ENCODE data around the gene EXOSC6. TPM values are rescaled to one million over a fixed set of nuclear protein-coding genes. Genes with fewer than 3 reads are reported as not detected.
"Not testable (repeated sequence)": the region's sequence is repeated elsewhere in the genome, so short reads cannot be mapped to it uniquely, and the experiment has no call there.

Gene EXOSC6
- total RNA-seq, 2 donors from 2014 or later: 19.2 to 21.8 TPM

DNA sequence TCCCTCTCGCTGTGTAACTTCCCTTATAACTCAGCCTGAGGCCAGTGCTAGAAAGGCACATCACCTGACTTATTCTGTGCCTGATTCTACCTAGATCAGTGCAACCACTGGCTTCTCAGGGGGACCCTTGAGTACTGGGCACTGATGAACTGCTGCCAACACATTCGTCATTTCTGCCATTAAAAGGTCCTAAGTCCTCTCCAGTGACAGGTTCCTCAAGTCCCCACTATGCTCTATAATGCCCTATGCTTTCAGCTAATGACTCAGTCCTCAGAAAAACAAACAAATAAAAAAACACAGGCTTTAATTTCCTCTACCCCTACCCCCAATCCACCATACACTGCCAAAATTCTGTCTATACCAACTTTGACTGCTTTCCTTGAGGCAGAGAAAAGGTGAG, 28.5 kb downstream of the EXOSC6 start:
- H3K27ac ChIP-seq; H3K4me1 ChIP-seq; H3K4me3 ChIP-seq; H3K36me3 ChIP-seq (replicated peaks in 1 of 2; ENCODE audit: insufficient read depth in 1 of 2, low read depth in 2 of 2); ATAC-seq; H3K9me3 ChIP-seq; intact Hi-C loops (cut with DNase I); DNase-seq; H3K27me3 ChIP-seq: not testable (repeated sequence)
- WGBS, 2 donors: 14% methylated on average over 1 of the region's 2 CpGs; no CpG with 5 or more reads in 1 of the 2 donors

DNA sequence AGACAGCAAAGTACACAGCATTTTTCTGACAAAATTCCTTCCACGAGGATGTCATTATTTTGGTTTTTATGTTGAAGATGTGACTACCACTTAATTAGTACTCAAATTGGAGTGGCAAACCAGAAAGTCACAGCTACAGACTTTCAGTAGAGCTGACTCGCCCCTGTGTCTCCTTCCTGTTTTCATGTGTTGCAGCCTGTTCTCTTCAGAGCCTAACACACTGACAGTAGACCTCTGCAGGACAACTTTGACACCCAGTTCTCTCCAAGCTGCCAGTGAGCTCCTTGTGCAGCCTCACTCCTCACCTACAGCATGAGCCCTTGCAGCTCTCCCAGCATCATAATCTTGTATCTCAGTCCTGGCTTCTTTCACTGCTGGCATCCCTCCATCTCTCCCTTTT, 29.2 kb downstream of the EXOSC6 start:
- H3K27ac ChIP-seq; H3K9me3 ChIP-seq; intact Hi-C loops (cut with DNase I); H3K4me3 ChIP-seq; H3K4me1 ChIP-seq; H3K27me3 ChIP-seq; ATAC-seq; DNase-seq; H3K36me3 ChIP-seq (replicated peaks in 1 of 2; ENCODE audit: insufficient read depth in 1 of 2, low read depth in 2 of 2): not testable (repeated sequence)
- 83% methylated on average over 1 of the region's 2 CpGs; no CpG with 5 or more reads in 1 of the 2 donors for WGBS, 2 donors

DNA sequence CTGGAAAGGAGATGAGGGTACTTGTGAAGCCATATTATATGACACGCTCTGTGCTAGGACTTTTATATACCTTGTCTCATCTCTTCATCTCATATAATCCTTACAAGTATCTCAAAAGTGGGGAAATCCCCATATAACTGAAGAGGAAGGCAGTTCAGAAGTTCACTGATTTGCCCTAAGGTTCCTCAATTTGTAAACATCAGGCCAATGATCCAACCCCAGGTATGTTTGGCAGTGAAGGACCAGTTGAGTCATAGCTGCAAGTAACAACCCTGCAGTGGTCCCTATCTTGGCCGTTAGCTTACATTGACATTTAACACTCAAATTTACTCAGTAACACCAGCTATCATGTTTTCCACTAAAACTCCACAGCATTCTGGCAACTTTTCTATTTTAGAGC, 33.2 kb downstream of the EXOSC6 start:
- H3K27me3 ChIP-seq; H3K4me1 ChIP-seq; H3K9me3 ChIP-seq; H3K36me3 ChIP-seq (replicated peaks in 1 of 2; ENCODE audit: insufficient read depth in 1 of 2, low read depth in 2 of 2); DNase-seq; H3K4me3 ChIP-seq; intact Hi-C loops (cut with DNase I); H3K27ac ChIP-seq; ATAC-seq: not testable (repeated sequence)
- WGBS, 2 donors: 83 to 88% methylated on average over 2 of the region's 2 CpGs

DNA sequence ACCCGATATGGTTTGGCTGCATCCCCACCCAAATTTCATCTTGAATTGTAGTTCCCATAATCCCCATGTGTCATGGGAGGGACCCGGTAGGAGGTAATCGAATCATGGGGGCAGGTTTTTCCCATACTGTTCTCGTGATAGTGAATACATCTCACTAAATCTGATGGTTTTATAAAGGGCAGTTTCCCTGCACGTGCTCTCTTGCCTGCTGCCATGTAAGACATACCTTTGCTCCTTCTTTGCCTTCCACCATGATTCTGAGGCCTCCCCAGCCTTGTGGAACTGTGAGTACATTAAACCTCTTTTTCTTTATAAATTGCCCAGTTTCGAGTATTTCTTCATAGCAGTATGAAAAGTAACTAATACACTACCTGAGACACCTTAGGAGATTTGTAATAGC, 45.4 kb downstream of the EXOSC6 start:
- H3K9me3 ChIP-seq; DNase-seq; H3K4me3 ChIP-seq; H3K36me3 ChIP-seq (replicated peaks in 1 of 2; ENCODE audit: insufficient read depth in 1 of 2, low read depth in 2 of 2); intact Hi-C loops (cut with DNase I); ATAC-seq; H3K27ac ChIP-seq; H3K4me1 ChIP-seq; H3K27me3 ChIP-seq: not testable (repeated sequence)
- 43 to 53% methylated on average over 4 to 6 of the region's 6 CpGs for WGBS, 2 donors

DNA sequence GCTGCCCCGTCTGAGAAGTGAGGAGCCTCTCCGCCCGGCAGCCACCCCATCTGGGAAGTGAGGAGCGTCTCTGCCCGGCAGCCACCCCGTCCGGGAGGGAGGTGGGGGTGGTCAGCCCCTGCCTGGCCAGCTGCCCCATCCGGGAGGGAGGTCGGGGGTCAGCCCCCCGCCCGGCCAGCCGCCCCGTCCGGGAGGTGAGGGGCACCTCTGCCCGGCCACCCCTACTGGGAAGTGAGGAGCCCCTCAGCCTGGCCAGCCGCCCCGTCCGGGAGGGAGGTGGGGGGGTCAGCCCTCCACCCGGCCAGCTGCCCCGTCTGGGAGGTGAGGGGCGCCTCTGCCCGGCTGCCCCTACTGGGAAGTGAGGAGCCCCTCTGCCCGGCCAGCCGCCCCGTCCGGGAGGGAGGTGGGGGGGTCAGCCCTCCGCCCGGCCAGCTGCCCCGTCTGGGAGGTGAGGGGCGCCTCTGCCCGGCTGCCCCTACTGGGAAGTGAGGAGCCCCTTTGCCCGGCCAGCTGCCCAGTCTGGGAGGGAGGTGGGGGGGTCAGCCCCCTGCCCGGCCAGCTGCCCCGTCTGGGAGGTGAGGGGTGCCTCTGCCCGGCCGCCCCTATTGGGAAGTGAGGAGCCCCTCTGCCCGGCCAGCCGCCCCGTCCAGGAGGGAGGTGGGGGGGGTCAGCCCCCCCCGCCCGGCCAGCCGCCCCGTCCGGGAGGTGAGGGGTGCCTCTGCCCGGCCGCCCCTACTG, 46.9 kb downstream of the EXOSC6 start:
- WGBS, 2 donors: 93% methylated on average over 6 of the region's 46 CpGs; no CpG with 5 or more reads in 1 of the 2 donors
- H3K27ac ChIP-seq; DNase-seq; H3K4me3 ChIP-seq; H3K9me3 ChIP-seq; H3K27me3 ChIP-seq; intact Hi-C loops (cut with DNase I); ATAC-seq; H3K36me3 ChIP-seq (replicated peaks in 1 of 2; ENCODE audit: insufficient read depth in 1 of 2, low read depth in 2 of 2); H3K4me1 ChIP-seq: not testable (repeated sequence)

DNA sequence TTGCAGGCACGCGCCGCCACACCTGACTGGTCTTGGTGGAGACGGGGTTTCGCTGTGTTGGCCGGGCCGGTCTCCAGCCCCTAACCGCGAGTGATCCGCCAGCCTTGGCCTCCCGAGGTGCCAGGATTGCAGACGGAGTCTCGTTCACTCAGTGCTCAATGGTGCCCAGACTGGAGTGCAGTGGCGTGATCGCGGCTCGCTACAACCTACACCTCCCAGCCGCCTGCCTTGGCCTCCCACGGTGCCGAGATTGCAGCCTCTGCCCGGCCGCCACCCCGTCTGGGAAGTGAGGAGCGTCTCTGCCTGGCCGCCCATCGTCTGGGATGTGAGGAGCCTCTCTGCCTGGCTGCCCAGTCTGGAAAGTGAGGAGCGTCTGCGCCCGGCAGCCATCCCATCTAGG, 47.7 kb downstream of the EXOSC6 start:
- 100% methylated on average over 2 to 8 of the region's 29 CpGs for WGBS, 2 donors

DNA sequence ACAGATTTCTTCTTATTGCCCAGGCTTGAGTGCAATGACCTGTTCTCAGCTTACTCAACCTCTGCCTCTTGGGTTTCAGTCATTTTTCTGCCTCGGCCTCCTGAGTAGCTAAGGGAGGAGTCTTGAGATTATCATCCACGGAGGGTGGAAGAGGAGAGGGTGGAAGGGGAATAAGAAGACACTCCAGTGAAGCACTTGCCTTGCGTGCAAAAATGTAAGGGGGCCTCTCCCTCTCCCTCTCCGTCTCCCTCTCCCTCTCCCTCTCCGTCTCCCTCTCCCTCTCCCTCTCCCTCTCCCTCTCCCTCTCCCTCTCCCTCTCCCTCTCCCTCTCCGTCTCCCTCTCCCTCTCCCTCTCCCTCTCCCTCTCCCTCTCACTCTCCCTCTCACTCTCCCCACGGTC, 48.2 kb downstream of the EXOSC6 start:
- WGBS, 2 donors: 81 to 92% methylated on average over 3 to 6 of the region's 7 CpGs
- intact Hi-C loops (cut with DNase I); H3K4me1 ChIP-seq; H3K27me3 ChIP-seq; H3K9me3 ChIP-seq; ATAC-seq; DNase-seq; H3K27ac ChIP-seq; H3K4me3 ChIP-seq; H3K36me3 ChIP-seq (replicated peaks in 1 of 2; ENCODE audit: insufficient read depth in 1 of 2, low read depth in 2 of 2): not testable (repeated sequence)

More for the DNA sequence above, 47.7 kb downstream of the EXOSC6 start:
- H3K4me3 ChIP-seq; H3K27me3 ChIP-seq; ATAC-seq; intact Hi-C loops (cut with DNase I); H3K4me1 ChIP-seq; DNase-seq; H3K9me3 ChIP-seq; H3K36me3 ChIP-seq (replicated peaks in 1 of 2; ENCODE audit: insufficient read depth in 1 of 2, low read depth in 2 of 2); H3K27ac ChIP-seq: not testable (repeated sequence)

DNA sequence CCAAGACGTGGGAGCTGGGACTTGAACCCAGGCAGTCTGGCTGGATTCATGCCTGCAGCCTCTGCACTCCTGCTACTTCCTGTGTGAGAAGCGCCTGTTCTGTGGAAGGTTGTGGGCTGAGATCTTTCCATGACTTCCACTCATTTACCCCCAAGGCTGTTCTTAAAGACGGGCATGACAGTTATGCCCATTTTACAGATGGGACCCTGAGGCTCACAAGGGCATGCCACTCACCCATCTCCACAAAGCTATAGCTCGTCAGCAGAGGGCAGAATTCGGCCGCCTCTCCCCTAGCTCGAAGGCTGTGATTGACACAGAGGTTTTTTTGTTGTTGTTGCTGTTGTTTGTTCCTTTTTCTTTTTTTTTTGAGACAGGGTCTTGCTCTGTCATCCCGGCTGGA, 51.7 kb downstream of the EXOSC6 start:
- DNase-seq; intact Hi-C loops (cut with DNase I); H3K9me3 ChIP-seq; H3K27me3 ChIP-seq; H3K36me3 ChIP-seq (replicated peaks in 1 of 2; ENCODE audit: insufficient read depth in 1 of 2, low read depth in 2 of 2); H3K4me1 ChIP-seq; ATAC-seq; H3K27ac ChIP-seq; H3K4me3 ChIP-seq: not testable (repeated sequence)
- WGBS, 2 donors: 81 to 89% methylated on average over 6 to 7 of the region's 8 CpGs

DNA sequence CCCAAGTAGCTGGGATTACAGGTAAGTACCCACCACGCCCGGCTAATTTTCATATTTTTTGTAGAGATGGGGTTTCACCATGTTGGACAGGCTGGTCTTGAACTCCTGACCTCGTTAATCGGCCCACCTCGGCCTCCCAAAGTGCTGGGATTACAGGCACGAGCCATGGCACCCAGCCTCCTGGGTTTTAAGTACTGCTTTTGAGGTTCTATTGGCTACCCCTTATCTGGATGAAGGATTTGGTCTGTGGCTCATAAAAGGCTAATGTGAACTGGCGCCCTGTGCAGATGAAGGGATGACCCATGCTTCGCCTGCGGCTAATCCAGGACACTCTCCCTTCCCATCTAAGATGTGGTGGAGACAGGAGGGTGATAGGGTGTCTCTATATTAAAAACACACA, 52.6 kb downstream of the EXOSC6 start:
- H3K27me3 ChIP-seq; H3K9me3 ChIP-seq; H3K27ac ChIP-seq; DNase-seq; H3K4me1 ChIP-seq; ATAC-seq; H3K36me3 ChIP-seq (replicated peaks in 1 of 2; ENCODE audit: insufficient read depth in 1 of 2, low read depth in 2 of 2); H3K4me3 ChIP-seq; intact Hi-C loops (cut with DNase I): not testable (repeated sequence)
- 86 to 88% methylated on average over 9 of the region's 9 CpGs for WGBS, 2 donors

DNA sequence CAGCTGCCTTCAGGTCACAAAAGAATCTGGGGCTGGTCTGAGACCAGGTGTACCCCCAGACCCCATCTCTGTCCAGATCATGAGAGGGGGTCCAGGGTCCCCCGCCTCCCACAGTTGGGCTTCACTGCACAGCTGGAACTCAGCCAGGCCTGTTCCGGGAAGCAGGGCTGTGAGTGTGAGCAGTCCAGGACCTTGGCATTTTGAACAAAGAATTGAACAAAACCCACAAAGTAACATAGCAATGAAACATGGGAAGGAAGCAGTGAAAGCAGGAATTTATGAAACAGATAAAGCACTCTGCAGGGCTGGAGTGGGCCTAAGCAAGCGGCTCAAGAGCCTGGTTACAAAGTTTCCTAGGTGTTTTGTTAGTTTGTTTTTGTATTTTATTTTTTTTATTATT, 53.1 kb downstream of the EXOSC6 start:
- H3K36me3 ChIP-seq (replicated peaks in 1 of 2; ENCODE audit: insufficient read depth in 1 of 2, low read depth in 2 of 2); ATAC-seq; H3K27me3 ChIP-seq; H3K4me1 ChIP-seq; H3K27ac ChIP-seq; H3K4me3 ChIP-seq; H3K9me3 ChIP-seq; intact Hi-C loops (cut with DNase I); DNase-seq: not testable (repeated sequence)
- 50 to 54% methylated on average over 2 to 3 of the region's 3 CpGs for WGBS, 2 donors

DNA sequence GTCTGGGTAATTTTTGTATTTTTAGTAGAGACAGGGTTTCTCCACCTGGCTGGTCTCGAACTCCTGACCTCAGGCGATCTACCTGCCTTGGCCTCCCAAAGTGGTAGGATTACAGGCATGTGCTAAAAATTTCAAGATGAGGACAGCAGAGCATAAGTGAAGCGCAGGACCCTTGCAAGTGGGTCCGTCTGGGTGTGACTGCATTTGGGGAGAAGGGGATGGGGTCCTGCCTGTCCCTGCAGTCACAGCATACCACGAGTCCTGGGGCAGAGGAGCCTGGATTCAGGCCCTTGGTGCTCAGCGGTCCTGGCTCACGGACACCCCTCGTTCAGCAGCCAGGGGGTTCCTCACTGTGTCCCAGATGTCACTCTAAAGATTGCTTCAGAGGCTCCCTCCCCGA, 53.5 kb downstream of the EXOSC6 start:
- DNase-seq; H3K4me3 ChIP-seq; H3K27me3 ChIP-seq; H3K9me3 ChIP-seq; intact Hi-C loops (cut with DNase I); H3K36me3 ChIP-seq (replicated peaks in 1 of 2; ENCODE audit: insufficient read depth in 1 of 2, low read depth in 2 of 2); ATAC-seq; H3K27ac ChIP-seq; H3K4me1 ChIP-seq: not testable (repeated sequence)
- 81% methylated on average over 8 of the region's 9 CpGs; no CpG with 5 or more reads in 1 of the 2 donors for WGBS, 2 donors

DNA sequence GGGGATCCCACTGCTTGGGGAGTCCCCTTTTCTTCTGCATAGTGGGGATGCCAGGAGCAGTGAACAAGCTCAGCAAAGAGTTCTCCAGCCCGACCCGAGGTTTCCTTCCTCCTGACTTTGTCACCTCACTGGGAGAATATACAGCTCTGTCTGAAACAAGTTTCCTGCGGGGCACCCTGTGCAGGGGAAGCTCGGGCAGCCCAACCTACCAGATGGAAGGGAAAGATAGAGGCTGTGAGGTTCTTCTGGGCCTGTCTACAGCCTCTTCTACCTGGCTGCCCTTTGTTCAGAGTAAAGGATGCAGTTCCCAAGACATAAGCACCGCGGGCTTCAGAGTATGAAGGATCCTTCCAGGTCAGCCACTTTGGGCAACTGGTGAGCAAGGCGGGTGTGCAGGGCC, 54.1 kb downstream of the EXOSC6 start:
- H3K9me3 ChIP-seq; intact Hi-C loops (cut with DNase I); H3K27me3 ChIP-seq; H3K4me1 ChIP-seq; ATAC-seq; H3K27ac ChIP-seq; H3K4me3 ChIP-seq; H3K36me3 ChIP-seq (replicated peaks in 1 of 2; ENCODE audit: insufficient read depth in 1 of 2, low read depth in 2 of 2); DNase-seq: not testable (repeated sequence)
- 76 to 92% methylated on average over 5 to 7 of the region's 7 CpGs for WGBS, 2 donors
